GM12878 (cell line): ENCODE data around the gene RNU6-9. TPM values are rescaled to one million over a fixed set of nuclear protein-coding genes. Genes with fewer than 3 reads are reported as not detected.

Experiments
- BHLHE40 ChIP-seq, 2 experiments: fragments of 450-650 bp in 1 of 2; IDR thresholded peaks; 2 replicates each; pipeline ENCODE4 v1.6.1; 2011 to 2017; ENCODE audit warnings: low read depth in 2 of 2, borderline replicate concordance in 1 of 2, improper control_type of control experiment in 1 of 2, low read length in 1 of 2, mild to moderate bottlenecking in 1 of 2
- BMI1 ChIP-seq: fragments of 450-650 bp; IDR thresholded peaks from 2 replicates; pipeline ENCODE4 v1.6.1; 2016; ENCODE audit warnings: mild to moderate bottlenecking, moderate library complexity, borderline replicate concordance
- CREB1 ChIP-seq: IDR thresholded peaks from 2 replicates; pipeline ENCODE4 v1.6.1; 2012; ENCODE audit warnings: low read depth, mild to moderate bottlenecking, inconsistent platforms
- ETV6 ChIP-seq, 2 experiments: fragments of 450-650 bp in 1 of 2; IDR thresholded peaks in 1 of 2; conservative IDR thresholded peaks in 1 of 2; 2 replicates each; pipeline ENCODE4 v1.6.1; 2014; ENCODE audit warnings: antibody characterized with exemption in 1 of 2, borderline replicate concordance in 1 of 2, low read depth in 1 of 2, mild to moderate bottlenecking in 1 of 2, moderate library complexity in 1 of 2
- HDAC6 ChIP-seq: fragments of 200-600 bp; sonication (generic); IDR thresholded peaks from one replicate; pipeline ENCODE4 v1.8.0; 2017; ENCODE audit warnings: antibody characterized with exemption; ENCODE audit not compliant: unreplicated experiment
- IKZF1 ChIP-seq: fragments of 450-650 bp; conservative IDR thresholded peaks from 2 replicates; pipeline ENCODE4 v1.6.1; 2017; ENCODE audit warnings: antibody characterized with exemption, mild to moderate bottlenecking
- NBN ChIP-seq: fragments of 450-650 bp; IDR thresholded peaks from 2 replicates; pipeline ENCODE4 v1.6.1; 2016
- NRF1 ChIP-seq: conservative IDR thresholded peaks from 2 replicates; pipeline ENCODE4 v1.6.1; 2011; ENCODE audit warnings: mild to moderate bottlenecking, low read depth, low read length, improper control_type of control experiment
- RBBP5 ChIP-seq: fragments of 200-600 bp; sonication (generic); conservative IDR thresholded peaks from 2 replicates; pipeline ENCODE4 v1.6.1; 2016
- SMC3 ChIP-seq: IDR thresholded peaks from 2 replicates; pipeline ENCODE4 v1.6.1; 2011; ENCODE audit warnings: low read length, improper control_type of control experiment, borderline replicate concordance
- SRF ChIP-seq, 2 experiments: IDR thresholded peaks; 2 replicates each; pipeline ENCODE4 v1.6.1; 2011; ENCODE audit warnings: low read depth in 2 of 2, low read length in 2 of 2, mild to moderate bottlenecking in 1 of 2, moderate library complexity in 1 of 2
- TCF12 ChIP-seq: IDR thresholded peaks from 2 replicates; pipeline ENCODE4 v1.6.1; 2011; ENCODE audit warnings: low read depth, mild to moderate bottlenecking, low read length
- TCF3 ChIP-seq: IDR thresholded peaks from 2 replicates; pipeline ENCODE4 v1.6.1; 2012; ENCODE audit warnings: low read depth, mild to moderate bottlenecking, low read length, borderline replicate concordance; ENCODE audit not compliant: insufficient read depth
- WRNIP1 ChIP-seq: IDR thresholded peaks from 2 replicates; pipeline ENCODE4 v1.6.1; 2011; ENCODE audit warnings: low read depth, low read length, improper control_type of control experiment, borderline replicate concordance
- YBX1 ChIP-seq: fragments of 450-650 bp; IDR thresholded peaks from 2 replicates; pipeline ENCODE4 v1.6.1; 2016; ENCODE audit warnings: antibody characterized with exemption
- polyA plus RNA-seq, 11 experiments: library from polyadenylated mRNA; depleted of rRNA in 4 of 11; unstranded in 6 of 11; stranded (reverse) in 5 of 11; fragments of >200 nt; fragmentation: Nextera tagmentation in 4 of 11; fragmentation: Illumina TruSeq in 1 of 11; extraction: Ambion mirVana in 4 of 11; extraction: Trizol in 1 of 11; gene quantifications; 1 replicate in 1 of 11; 2 replicates in 10 of 11; pipeline versions ENCODE4 v1.2.1 to v1.2.3, GENCODE V29; 2011 to 2016; ENCODE audit warnings: inconsistent platforms in 2 of 11, missing spikeins in 2 of 11, low read depth in 1 of 11
- total RNA-seq, 4 experiments: library from RNA; depleted of rRNA in 3 of 4; stranded (reverse); fragments of >200 nt in 3 of 4; fragmentation: Illumina TruSeq in 1 of 4; extraction: Trizol in 1 of 4; gene quantifications; 2 replicates each; pipeline versions ENCODE4 v1.2.1 to v1.2.3, GENCODE V29; 2013 to 2021
- TF ChIP-seq, protein P1 (sequence below): fragments of 450-650 bp; conservative IDR thresholded peaks from 2 replicates; pipeline ENCODE4 v1.6.1; 2017; ENCODE audit warnings: mild to moderate bottlenecking, moderate library complexity
- TF ChIP-seq, protein P2 (sequence below), 3 experiments: IDR thresholded peaks in 2 of 3; conservative IDR thresholded peaks in 1 of 3; 2 replicates each; pipeline ENCODE4 v1.5.1; 2011; ENCODE audit warnings: low read depth in 3 of 3, low read length in 3 of 3, mild to moderate bottlenecking in 3 of 3, control low read depth in 2 of 3, moderate library complexity in 2 of 3, inconsistent platforms in 1 of 3, mixed read lengths in 1 of 3; ENCODE audit not compliant: control insufficient read depth in 2 of 3, insufficient read depth in 1 of 3; ENCODE audit errors: extremely low read depth in 1 of 3
- TF ChIP-seq, protein P3 (sequence below): fragments of 450-650 bp; IDR thresholded peaks from 2 replicates; pipeline ENCODE4 v1.6.1; 2017; ENCODE audit warnings: low read depth, mild to moderate bottlenecking, moderate library complexity
- TF ChIP-seq, protein P4 (sequence below): fragments of 450-650 bp; formaldehyde crosslinking; IDR thresholded peaks from 2 replicates; pipeline ENCODE4 v1.4.0; 2022; ENCODE audit warnings: mild to moderate bottlenecking, moderate library complexity

Gene RNU6-9
- total and polyA plus RNA-seq, 10 of the 15 experiments (the other 5 are each of a cell fraction or from before 2014, with no cell fraction given): not detected

DNA sequence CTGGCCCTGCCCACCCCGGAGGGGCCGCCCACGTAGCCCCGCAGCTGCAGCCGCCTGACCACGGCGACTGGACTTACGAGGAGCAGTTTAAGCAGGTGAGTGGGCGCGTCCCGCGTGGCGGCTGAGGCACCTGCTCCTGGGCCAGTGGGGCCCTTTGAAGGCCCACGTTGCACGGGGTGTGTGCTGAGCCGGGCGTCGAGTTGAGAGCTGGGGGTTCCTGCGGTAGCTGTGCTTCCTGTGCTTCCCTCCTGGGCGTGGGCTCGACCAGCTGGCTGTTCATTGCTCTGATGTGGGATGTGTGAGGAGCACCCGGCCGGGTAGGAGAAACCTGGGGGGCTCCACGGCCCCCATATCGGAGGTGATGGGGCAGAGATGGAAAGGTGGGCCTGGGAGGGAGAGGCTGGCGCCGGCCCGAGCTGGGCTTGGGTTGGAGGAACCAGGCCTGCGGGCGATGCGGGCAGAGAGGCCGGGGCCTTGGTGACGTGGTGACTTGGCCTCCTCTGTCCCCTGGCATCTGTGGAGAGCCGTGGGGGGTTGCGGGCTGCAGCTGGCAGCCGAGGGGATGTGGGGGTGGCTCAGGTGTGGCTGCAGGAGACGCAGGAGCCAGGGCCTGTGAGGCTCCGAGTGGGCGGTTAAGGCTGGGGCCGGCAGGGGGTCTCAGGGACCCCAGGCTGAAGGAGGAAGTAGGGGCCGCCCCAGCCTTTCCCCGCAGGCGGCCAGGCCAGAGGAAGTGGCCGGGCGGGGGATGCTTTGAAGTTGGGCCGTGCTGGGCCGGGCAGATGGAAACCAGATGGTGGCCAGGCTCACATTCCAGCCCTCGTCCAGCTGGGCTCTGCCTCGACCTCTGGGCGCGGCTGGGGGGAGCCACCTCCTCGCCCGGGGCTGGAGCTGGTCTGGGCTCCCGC is 39.6 kb downstream of the RNU6-9 start (continued):
- TF ChIP-seq CREB1: 0 out of 2 replicates have a peak, but pooled peaks have one; percentile 30
- no peak for TF ChIP-seq SRF (IDR thresholded peaks at IDR 0.05; ENCODE audit: low read depth in 2 of 2, low read length in 2 of 2)
- TF ChIP-seq, protein P1, sequence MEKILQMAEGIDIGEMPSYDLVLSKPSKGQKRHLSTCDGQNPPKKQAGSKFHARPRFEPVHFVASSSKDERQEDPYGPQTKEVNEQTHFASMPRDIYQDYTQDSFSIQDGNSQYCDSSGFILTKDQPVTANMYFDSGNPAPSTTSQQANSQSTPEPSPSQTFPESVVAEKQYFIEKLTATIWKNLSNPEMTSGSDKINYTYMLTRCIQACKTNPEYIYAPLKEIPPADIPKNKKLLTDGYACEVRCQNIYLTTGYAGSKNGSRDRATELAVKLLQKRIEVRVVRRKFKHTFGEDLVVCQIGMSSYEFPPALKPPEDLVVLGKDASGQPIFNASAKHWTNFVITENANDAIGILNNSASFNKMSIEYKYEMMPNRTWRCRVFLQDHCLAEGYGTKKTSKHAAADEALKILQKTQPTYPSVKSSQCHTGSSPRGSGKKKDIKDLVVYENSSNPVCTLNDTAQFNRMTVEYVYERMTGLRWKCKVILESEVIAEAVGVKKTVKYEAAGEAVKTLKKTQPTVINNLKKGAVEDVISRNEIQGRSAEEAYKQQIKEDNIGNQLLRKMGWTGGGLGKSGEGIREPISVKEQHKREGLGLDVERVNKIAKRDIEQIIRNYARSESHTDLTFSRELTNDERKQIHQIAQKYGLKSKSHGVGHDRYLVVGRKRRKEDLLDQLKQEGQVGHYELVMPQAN: peak; percentile 19; the same call in 1 of the 2 replicates
- TF ChIP-seq BHLHE40 (IDR thresholded peaks at IDR 0.05; ENCODE audit: borderline replicate concordance in 1 of 2, low read depth in 2 of 2, low read length in 1 of 2): peak; percentile 59 to 74; a peak in 3 of 4 replicates
- peak; percentile 82 for TF ChIP-seq IKZF1
- no peak for TF ChIP-seq YBX1
- no peak for TF ChIP-seq WRNIP1
- peak; percentile 85 for TF ChIP-seq TCF12
- 0 out of 2 replicates have a peak, but pooled peaks have one; percentile 33 for TF ChIP-seq NBN
- TF ChIP-seq, protein P2, sequence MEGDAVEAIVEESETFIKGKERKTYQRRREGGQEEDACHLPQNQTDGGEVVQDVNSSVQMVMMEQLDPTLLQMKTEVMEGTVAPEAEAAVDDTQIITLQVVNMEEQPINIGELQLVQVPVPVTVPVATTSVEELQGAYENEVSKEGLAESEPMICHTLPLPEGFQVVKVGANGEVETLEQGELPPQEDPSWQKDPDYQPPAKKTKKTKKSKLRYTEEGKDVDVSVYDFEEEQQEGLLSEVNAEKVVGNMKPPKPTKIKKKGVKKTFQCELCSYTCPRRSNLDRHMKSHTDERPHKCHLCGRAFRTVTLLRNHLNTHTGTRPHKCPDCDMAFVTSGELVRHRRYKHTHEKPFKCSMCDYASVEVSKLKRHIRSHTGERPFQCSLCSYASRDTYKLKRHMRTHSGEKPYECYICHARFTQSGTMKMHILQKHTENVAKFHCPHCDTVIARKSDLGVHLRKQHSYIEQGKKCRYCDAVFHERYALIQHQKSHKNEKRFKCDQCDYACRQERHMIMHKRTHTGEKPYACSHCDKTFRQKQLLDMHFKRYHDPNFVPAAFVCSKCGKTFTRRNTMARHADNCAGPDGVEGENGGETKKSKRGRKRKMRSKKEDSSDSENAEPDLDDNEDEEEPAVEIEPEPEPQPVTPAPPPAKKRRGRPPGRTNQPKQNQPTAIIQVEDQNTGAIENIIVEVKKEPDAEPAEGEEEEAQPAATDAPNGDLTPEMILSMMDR (IDR thresholded peaks at IDR 0.05 in 2 of 3, conservative IDR thresholded peaks at IDR 0.05 in 1 of 3; ENCODE audit: control insufficient read depth in 2 of 3, extremely low read depth in 1 of 3, insufficient read depth in 1 of 3, low read depth in 3 of 3, low read length in 3 of 3): no peak
- TF ChIP-seq NRF1: no peak
- TF ChIP-seq, protein P3, sequence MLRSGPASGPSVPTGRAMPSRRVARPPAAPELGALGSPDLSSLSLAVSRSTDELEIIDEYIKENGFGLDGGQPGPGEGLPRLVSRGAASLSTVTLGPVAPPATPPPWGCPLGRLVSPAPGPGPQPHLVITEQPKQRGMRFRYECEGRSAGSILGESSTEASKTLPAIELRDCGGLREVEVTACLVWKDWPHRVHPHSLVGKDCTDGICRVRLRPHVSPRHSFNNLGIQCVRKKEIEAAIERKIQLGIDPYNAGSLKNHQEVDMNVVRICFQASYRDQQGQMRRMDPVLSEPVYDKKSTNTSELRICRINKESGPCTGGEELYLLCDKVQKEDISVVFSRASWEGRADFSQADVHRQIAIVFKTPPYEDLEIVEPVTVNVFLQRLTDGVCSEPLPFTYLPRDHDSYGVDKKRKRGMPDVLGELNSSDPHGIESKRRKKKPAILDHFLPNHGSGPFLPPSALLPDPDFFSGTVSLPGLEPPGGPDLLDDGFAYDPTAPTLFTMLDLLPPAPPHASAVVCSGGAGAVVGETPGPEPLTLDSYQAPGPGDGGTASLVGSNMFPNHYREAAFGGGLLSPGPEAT: peak; percentile 54; the same call in 1 of the 2 replicates
- no peak for TF ChIP-seq HDAC6
- TF ChIP-seq ETV6 (conservative IDR thresholded peaks at IDR 0.05 in 1 of 2, IDR thresholded peaks at IDR 0.05 in 1 of 2; ENCODE audit: borderline replicate concordance in 1 of 2, low read depth in 1 of 2): 0 out of 4 replicates have a peak, but pooled peaks of 1 of the 2 experiments have one; percentile 26
- 0 out of 2 replicates have a peak, but pooled peaks have one; percentile 36 for TF ChIP-seq TCF3
- no peak for TF ChIP-seq RBBP5
- no peak for TF ChIP-seq SMC3
- TF ChIP-seq, protein P4, sequence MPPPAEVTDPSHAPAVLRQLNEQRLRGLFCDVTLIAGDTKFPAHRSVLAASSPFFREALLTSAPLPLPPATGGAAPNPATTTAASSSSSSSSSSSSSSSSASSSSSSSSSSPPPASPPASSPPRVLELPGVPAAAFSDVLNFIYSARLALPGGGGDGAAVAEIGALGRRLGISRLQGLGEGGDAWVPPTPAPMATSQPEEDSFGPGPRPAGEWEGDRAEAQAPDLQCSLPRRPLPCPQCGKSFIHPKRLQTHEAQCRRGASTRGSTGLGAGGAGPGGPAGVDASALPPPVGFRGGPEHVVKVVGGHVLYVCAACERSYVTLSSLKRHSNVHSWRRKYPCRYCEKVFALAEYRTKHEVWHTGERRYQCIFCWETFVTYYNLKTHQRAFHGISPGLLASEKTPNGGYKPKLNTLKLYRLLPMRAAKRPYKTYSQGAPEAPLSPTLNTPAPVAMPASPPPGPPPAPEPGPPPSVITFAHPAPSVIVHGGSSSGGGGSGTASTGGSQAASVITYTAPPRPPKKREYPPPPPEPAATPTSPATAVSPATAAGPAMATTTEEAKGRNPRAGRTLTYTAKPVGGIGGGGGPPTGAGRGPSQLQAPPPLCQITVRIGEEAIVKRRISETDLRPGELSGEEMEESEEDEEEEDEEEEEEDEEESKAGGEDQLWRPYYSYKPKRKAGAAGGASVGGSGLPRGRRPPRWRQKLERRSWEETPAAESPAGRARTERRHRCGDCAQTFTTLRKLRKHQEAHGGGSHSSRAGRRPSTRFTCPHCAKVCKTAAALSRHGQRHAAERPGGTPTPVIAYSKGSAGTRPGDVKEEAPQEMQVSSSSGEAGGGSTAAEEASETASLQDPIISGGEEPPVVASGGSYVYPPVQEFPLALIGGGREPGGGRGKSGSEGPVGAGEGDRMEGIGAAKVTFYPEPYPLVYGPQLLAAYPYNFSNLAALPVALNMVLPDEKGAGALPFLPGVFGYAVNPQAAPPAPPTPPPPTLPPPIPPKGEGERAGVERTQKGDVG: no peak
- TF ChIP-seq BMI1: 0 out of 2 replicates have a peak, but pooled peaks have one; percentile 23
